GM10266 (cell line): ENCODE data around the gene NME9.

Experiments used
- DNase-seq: peaks from one replicate; pipeline ENCODE4 v3.0.0; 2012; ENCODE audit errors: extremely low spot score
- TF ChIP-seq, protein P1 (sequence below): IDR thresholded peaks from 2 replicates; pipeline ENCODE4 v1.5.1; 2012; ENCODE audit warnings: mild to moderate bottlenecking, low read depth; ENCODE audit not compliant: control insufficient read depth, insufficient read depth; ENCODE audit errors: missing control alignments

Gene NME9

DNA sequence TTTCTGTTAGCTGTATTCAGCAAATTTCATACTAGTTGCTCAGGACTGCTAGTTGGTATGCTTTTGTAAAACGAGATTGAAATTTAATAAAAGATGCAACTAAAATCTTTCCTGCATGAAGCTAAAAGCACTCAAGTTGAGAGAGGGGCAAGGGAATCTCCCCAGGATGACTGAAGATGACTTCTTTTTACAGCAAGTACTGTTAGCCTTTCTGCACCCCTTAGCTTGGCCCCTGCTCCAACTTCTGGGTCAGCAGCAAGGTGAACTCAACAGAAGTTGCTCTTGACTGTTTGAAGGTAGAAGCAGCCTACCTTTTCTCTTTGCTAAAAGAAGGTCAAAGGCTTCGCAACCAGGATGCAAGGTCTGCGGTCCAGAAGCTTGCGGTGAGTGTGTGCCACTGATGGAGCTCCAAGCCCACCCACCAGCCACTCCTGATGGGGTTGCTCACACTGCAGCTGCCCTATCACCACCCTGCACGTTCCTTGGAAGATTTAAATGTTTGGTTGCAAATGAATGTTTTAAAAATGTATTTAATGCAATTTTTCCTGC lies 32.5 kb downstream of the NME9 start:
- TF ChIP-seq, protein P1, sequence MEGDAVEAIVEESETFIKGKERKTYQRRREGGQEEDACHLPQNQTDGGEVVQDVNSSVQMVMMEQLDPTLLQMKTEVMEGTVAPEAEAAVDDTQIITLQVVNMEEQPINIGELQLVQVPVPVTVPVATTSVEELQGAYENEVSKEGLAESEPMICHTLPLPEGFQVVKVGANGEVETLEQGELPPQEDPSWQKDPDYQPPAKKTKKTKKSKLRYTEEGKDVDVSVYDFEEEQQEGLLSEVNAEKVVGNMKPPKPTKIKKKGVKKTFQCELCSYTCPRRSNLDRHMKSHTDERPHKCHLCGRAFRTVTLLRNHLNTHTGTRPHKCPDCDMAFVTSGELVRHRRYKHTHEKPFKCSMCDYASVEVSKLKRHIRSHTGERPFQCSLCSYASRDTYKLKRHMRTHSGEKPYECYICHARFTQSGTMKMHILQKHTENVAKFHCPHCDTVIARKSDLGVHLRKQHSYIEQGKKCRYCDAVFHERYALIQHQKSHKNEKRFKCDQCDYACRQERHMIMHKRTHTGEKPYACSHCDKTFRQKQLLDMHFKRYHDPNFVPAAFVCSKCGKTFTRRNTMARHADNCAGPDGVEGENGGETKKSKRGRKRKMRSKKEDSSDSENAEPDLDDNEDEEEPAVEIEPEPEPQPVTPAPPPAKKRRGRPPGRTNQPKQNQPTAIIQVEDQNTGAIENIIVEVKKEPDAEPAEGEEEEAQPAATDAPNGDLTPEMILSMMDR: no peak
- no peak for DNase-seq

DNA sequence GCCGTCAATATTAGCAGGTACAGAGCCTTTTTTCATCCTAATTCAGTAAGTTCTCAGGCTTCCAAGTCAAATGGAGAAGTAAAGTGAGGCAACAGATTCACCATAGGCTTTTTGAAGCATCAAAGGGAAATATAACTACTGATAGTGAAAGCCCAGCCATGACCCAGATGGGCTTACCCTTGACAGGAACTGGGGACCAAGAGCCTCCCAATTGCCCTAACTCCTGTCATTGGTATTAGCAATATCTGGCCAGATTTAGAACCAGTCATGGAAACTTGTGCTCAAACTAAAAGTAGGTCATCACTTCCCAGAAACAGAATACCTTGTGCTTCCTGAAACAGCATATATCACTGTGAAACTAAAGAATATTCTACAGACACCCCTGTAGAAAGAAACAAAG lies 33.0 kb downstream of the NME9 start:
- DNase-seq: peak; percentile 14
- TF ChIP-seq, protein P1: no peak

DNA sequence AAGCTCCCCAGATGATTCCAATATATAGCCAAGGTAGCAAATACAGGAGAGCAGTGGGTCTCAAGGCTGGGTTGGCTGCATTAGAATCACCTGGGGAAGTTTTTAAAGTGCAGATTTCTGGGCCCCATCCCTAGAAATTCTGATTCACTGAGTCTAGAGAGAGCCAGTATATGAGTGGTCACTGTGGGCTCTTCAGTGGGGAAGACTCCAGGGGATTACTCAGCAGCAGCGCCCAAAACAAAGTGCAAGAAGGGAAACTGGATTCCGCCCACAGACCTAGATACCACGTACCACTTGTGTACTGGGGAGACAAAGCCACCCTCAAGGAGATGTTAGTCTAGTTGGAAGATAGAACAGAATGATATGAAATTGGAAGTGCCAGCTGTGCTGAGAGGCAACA lies 40.0 kb downstream of the NME9 start:
- TF ChIP-seq, protein P1: no peak
- no peak for DNase-seq

DNA sequence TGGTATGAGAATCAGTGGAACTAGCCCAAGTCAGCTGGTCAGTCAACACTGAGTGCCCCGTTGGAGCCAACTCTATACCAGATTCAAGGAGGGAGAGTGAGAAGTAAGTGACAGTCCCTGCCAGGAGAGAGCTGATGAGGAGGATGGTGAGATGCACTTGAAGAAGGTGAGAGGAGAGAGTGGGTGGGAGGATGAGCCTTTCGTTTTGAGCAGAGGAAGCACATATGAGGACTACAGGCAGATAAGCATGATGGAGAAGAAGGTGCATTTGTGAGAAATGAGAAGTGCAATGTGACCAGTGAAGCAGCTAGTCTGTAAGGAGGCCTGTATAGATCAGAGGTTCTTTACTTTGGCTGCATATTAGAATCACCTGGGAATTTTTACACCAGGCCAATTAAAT lies 40.4 kb downstream of the NME9 start:
- no peak for DNase-seq
- TF ChIP-seq, protein P1: no peak

DNA sequence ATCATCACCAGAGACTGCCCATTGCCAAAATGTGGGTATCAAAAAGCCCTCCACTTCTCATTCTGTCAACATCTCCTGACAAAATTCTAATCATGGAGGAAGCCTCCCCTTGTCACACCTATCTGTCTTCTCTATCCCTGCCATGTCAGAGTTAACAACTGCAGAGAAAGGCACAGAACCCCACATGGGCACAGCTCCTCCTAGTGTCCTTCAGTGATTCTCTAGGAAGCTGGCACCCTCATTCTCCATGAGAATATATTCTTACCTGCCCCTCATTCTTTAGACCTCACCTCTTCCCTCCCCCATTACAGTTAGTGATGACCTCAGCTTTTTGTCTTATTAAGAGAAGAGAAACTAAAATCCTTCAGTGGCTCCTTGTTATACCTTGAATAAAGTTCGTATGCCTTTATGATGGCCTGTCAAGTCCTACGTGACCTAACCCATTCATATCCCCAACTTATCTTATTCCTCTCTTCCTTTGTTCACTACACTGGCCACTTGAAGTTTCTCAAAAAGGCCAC lies 44.6 kb downstream of the NME9 start:
- TF ChIP-seq, protein P1: no peak
- DNase-seq: no peak

DNA sequence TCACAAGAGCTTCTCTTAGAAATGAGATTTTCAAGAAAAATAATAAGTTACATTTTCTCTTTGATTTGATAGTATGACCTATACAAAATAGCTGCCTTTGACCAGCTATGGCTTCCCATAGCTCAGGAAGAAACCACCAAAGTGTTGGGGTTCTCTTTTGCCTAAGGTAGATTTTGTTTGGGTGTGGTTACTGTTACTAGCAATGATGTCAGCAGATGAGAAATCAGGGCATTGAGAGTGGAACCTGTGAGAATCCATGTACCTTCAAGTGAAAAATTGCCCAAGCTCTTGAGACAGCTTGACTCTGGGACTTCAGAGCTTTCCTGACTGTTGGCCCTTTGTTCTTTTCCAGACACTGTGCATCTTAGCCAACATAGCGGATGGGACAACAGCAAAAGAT lies 45.6 kb downstream of the NME9 start:
- DNase-seq: no peak
- TF ChIP-seq, protein P1: no peak

DNA sequence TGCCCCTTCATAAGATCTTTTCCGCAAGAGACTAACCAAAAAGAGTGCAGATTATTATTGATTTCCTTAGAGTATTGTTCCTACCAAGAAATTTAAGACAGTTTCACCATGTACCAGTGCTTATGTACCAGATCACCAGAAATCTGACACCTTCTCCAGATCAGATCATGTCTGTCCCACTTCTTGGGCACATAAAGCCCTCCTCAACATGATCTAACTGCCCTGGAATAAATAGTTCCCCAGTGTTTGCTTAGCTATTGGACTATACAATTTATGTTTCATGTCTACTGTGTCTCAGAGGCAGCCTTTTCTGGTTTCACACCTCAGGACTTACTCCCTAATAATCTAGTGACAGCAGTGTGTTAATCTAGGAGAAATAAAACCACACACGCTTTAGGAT lies 46.8 kb downstream of the NME9 start:
- no peak for DNase-seq
- TF ChIP-seq, protein P1: no peak
